Progenitor cell of endocrine pancreas (in vitro differentiated cells): Measurements from ENCODE around the gene TMC4. TPM values are rescaled to one million over a fixed set of nuclear protein-coding genes. Genes with fewer than 3 reads are reported as not detected.

Experiments used
- DNase-seq: peaks from one replicate; pipeline ENCODE4 v3.0.0; 2021; ENCODE audit warnings: low spot score; ENCODE audit not compliant: unreplicated experiment
- H3K27ac Mint-ChIP-seq: 2 replicates; pipeline ENCODE4 v1.8.0; 2021; ENCODE audit warnings: mild to moderate bottlenecking, moderate library complexity, mixed read lengths
- H3K27me3 Mint-ChIP-seq: 2 replicates; pipeline ENCODE4 v1.8.0; 2021; ENCODE audit warnings: mixed read lengths
- H3K36me3 Mint-ChIP-seq: 2 replicates; pipeline ENCODE4 v1.8.0; 2022; ENCODE audit warnings: mixed read lengths; ENCODE audit not compliant: insufficient read depth
- H3K4me1 Mint-ChIP-seq: 2 replicates; pipeline ENCODE4 v1.8.0; 2021; ENCODE audit warnings: low read depth, mixed read lengths
- H3K4me3 Mint-ChIP-seq: 2 replicates; pipeline ENCODE4 v1.8.0; 2021; ENCODE audit warnings: low read depth, mild to moderate bottlenecking, moderate library complexity, mixed read lengths
- H3K9me3 Mint-ChIP-seq: 2 replicates; pipeline ENCODE4 v1.8.0; 2021; ENCODE audit warnings: low read depth, mixed read lengths
- total RNA-seq: library from RNA; stranded (reverse); gene quantifications from 2 replicates; pipeline ENCODE4 v1.2.1, GENCODE V29; 2021
- TF ChIP-seq, protein P1 (sequence below): fragments of 200-600 bp; sonication (generic); IDR thresholded peaks from one replicate; pipeline ENCODE4 v1.5.0; 2021; ENCODE audit warnings: antibody characterized with exemption, mild to moderate bottlenecking; ENCODE audit not compliant: unreplicated experiment

Gene TMC4
- total RNA-seq, 1 donor from 2014 or later: 125 TPM

DNA sequence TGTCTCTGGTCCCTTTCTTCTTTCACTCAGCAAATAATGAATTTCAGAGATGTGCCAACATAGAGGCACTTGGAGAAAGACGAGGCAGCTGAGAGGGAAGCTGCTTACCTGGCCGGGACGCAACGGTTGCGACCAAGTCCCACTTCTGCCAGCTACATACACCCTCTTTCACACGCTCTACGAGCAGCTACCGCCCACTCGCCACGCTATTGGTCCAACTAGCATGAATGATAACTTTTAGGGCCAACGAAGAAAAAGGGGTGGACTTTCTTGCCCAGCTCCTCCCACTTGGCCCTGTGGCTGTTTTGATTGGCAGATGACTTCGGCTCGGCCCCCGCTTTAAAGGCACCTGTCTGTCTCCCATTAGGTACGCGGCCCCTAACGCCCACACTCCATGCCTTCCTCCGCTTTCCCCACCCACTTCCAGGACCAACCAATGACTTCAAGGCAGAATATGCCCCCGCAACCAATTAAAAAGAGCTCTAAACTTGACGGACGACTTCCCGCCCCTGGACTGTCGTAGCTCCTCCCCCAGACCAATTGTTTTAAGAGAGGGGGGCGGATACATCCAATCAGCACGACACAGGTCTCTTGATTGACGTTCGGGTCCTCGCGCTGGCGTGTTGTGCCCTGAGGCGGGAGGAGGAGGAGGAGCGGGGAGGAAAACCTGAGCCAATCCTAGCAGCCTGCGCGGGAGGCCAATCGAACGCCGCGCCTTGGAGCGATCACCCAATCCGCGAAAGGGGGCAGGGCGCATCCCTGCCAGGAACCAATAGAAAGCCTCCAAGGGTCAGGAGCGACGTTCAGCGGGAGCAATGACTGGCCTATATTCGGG, 35.9 kb downstream of the TMC4 start:
- Mint-ChIP-seq H3K4me3 (peak overlapping the region; percentile 87), H3K4me1 (peaks cover 18% of the 10 kb centered on the region), H3K27ac (peak overlapping the region; percentile 94), H3K36me3 (peaks cover 3% of the 10 kb centered on the region), H3K9me3 (no peaks in the 10 kb centered on the region), H3K27me3 (no peaks in the 10 kb centered on the region)
- DNase-seq: peak; percentile 99
- TF ChIP-seq, protein P1, sequence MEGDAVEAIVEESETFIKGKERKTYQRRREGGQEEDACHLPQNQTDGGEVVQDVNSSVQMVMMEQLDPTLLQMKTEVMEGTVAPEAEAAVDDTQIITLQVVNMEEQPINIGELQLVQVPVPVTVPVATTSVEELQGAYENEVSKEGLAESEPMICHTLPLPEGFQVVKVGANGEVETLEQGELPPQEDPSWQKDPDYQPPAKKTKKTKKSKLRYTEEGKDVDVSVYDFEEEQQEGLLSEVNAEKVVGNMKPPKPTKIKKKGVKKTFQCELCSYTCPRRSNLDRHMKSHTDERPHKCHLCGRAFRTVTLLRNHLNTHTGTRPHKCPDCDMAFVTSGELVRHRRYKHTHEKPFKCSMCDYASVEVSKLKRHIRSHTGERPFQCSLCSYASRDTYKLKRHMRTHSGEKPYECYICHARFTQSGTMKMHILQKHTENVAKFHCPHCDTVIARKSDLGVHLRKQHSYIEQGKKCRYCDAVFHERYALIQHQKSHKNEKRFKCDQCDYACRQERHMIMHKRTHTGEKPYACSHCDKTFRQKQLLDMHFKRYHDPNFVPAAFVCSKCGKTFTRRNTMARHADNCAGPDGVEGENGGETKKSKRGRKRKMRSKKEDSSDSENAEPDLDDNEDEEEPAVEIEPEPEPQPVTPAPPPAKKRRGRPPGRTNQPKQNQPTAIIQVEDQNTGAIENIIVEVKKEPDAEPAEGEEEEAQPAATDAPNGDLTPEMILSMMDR: no peak

DNA sequence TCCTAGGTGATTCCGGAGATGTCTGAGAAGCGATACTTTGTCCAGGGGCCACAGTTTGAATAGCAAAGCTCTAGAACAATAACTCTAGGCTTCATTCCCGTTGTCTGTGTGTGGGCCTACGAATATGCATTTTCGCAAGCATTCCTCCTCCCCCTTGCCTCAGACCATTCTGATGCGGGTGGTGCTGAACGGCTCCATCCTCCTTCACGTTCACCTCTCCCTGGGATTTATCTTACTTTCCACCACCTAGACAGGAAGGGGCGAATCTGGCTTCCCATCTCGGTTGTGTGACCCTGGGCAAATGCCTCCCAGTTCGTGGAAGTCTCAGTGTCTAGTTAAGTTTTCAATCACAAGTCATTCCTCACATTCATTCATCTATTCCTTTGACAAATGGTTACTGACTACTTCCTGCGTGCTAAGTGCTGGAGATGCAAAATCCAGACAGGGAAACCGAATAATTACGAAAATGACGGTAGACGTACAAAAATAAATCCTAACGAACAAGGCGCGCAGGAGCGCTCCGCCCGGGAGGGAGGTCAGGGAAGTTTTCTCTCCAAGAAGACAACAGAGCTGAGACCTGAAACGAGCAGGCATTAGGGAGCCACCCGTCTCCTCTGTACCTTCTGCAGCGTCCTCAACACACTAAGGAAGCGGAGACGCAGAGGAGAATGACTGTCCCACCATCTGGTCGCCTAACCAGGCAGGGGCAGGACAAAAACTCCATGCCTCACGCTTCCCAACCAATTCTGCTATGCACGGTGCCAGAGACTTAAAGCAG, 36.7 kb downstream of the TMC4 start:
- no peaks in the 10 kb centered on the region for H3K27me3 Mint-ChIP-seq
- peak overlapping the region; percentile 87 for H3K4me3 Mint-ChIP-seq
- H3K9me3 Mint-ChIP-seq: no peaks in the 10 kb centered on the region
- H3K36me3 Mint-ChIP-seq: peaks cover 3% of the 10 kb centered on the region
- no peak for DNase-seq
- H3K4me1 Mint-ChIP-seq: peaks cover 18% of the 10 kb centered on the region
- TF ChIP-seq, protein P1: no peak
- H3K27ac Mint-ChIP-seq: peak overlapping the region; percentile 94

DNA sequence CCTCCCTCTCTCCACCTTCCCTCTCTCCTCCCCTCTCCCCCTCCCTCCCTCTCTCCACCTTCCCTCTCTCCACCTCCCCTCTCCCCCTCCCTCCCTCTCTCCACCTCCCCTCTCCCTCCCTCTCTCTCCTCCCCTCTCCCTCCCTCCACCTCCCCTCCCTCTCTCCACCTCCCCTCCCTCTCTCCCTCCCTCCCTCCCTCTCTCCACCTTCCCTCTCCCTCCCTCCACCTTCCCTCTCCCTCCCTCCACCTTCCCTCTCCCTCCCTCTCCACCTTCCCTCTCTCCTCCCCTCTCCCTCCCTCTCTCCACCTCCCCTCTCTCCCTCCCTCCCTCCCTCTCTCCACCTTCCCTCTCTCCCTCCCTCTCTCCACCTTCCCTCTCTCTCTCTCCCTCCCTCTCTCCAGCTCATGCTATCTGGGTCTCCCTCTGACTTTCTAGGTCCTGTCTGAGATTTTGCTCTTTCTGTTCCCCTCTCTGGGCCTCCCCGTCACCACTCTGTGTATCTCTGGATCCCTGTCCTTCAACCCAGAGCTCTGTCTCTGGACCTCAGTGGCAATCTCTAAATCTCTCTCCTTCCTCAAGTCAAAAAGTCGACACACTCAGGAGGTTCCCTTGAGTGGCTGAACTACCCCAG, 38.9 kb downstream of the TMC4 start:
- H3K4me1 Mint-ChIP-seq: peaks cover 14% of the 10 kb centered on the region
- DNase-seq: no peak

DNA sequence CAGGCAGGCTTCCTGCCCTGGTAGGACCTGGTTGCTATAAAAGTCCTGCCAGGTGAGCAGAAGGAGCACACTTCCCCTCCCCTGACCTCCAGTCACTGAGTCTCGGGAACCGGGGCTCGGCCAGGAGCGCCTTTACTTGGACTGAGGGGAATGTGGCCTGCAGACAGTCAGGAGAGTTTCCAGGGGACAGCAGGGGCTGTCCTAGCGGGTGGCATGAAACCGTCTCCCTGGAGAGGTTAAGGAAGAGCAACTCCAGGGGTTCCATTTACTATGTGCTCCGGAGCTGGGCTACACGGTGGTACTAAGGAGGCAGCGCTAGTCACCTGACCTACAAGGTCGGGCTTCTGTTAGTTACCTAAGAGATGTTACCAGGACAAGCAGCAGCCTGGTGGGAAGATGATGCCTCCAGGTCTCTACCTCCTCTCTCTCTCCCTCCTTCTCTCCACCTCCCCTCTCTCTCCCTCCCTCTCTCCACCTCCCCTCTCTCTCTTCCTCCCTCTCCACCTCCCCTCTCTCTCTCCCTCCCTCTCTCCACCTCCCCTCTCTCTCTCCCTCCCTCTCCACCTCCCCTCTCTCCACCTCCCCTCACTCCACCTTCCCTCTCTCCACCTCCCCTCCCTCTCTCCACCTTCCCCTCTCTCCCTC, 39.5 kb downstream of the TMC4 start:
- Mint-ChIP-seq H3K4me3 (no peak overlapping the region), H3K27ac (no peak overlapping the region), H3K36me3 (no peaks in the 10 kb centered on the region), H3K27me3 (no peaks in the 10 kb centered on the region), H3K9me3 (no peaks in the 10 kb centered on the region), H3K4me1 (peaks cover 9% of the 10 kb centered on the region)
- DNase-seq: peak; percentile 38
- TF ChIP-seq, protein P1: no peak

More for the DNA sequence above, 38.9 kb downstream of the TMC4 start:
- no peaks in the 10 kb centered on the region for H3K27me3 Mint-ChIP-seq
- no peak overlapping the region for H3K4me3 Mint-ChIP-seq
- H3K36me3 Mint-ChIP-seq: peaks cover under 1% of the 10 kb centered on the region
- no peak overlapping the region for H3K27ac Mint-ChIP-seq
- TF ChIP-seq, protein P1: no peak
- no peaks in the 10 kb centered on the region for H3K9me3 Mint-ChIP-seq

DNA sequence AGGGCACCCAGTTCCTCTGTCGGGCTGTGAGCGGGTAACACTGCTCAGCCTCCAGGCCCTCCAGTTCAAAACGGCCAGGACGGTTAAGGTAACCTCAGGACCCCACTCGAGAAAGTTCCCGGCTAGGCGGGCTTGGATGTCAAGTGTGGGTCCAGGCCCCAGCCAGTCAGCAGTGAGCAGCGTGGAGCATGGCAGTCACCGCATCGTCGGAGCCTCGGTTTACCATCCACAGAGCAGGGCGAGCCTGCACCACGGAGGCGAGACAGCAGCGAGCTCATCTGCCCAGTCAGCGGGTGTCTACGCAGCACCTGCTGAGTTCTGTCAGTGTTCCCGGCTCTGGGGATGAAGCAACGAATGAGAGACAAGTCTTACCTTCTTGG, 43.4 kb downstream of the TMC4 start:
- Mint-ChIP-seq H3K4me3 (no peak overlapping the region), H3K4me1 (no peaks in the 10 kb centered on the region)
- TF ChIP-seq, protein P1: no peak

More for the DNA sequence above, 43.4 kb downstream of the TMC4 start:
- no peak for DNase-seq
- H3K27me3 Mint-ChIP-seq: no peaks in the 10 kb centered on the region
- peaks cover 5% of the 10 kb centered on the region for H3K36me3 Mint-ChIP-seq
- no peaks in the 10 kb centered on the region for H3K9me3 Mint-ChIP-seq
- no peak overlapping the region for H3K27ac Mint-ChIP-seq
